ENCODE results near the gene ZNF576.
"Not testable (repeated sequence)": the region's sequence is repeated elsewhere in the genome, so short reads cannot be mapped to it uniquely, and the experiment has no call there.

Gene ZNF576

DNA sequence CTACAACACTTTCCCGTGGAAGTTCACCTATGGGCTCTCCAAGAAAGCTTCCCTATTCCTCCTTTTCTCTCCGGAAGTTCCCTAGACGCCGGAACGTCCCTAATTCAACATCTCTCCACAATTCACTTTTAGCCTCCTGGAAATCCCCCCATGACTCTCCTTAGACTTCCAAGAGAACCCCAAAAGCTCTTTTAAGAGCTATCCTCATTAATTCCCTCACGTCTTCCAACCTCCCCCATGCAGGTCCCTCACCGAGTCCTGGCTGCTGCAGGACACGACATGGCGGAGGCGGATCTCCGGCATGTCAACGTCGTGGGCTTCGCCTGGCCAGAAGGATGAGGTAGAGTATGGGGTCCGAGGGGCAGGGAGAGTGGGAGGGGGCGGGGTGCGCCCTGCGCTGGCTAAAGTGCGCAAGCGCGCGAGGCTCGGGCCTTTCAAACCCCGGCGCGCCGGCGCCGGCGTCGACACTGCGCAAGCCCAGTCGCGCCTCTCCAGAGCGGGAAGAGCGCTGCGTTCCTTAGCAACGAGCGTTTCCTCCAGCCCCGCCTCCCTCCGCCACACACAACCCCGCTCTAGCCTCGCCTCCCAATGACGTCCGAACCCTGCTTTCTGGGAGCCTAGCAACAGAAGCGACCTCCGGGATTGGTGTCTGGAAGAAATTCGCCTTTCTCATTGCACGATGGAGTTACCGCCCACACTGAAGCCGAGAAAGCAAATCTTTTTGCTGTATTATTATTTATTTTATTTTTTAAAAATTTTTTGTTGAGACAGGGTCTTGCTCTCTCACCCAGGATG, 21.0 kb upstream of the ZNF576 start, which contains the start of the genes PINLYP and XRCC1:
TSS of gene PINLYP (plus strand) at position 646 of the 795 bp plus-strand sequence. CDS start 1,391 bp downstream, outside the sequence.
TSS of gene XRCC1 (minus strand) at position 372 of the 795 bp plus-strand sequence. CDS start at position 303, 69 bp downstream.
- peak; percentile 90 to 92 for DNase-seq (ENCODE audit: low read depth in 2 of 2)

DNA sequence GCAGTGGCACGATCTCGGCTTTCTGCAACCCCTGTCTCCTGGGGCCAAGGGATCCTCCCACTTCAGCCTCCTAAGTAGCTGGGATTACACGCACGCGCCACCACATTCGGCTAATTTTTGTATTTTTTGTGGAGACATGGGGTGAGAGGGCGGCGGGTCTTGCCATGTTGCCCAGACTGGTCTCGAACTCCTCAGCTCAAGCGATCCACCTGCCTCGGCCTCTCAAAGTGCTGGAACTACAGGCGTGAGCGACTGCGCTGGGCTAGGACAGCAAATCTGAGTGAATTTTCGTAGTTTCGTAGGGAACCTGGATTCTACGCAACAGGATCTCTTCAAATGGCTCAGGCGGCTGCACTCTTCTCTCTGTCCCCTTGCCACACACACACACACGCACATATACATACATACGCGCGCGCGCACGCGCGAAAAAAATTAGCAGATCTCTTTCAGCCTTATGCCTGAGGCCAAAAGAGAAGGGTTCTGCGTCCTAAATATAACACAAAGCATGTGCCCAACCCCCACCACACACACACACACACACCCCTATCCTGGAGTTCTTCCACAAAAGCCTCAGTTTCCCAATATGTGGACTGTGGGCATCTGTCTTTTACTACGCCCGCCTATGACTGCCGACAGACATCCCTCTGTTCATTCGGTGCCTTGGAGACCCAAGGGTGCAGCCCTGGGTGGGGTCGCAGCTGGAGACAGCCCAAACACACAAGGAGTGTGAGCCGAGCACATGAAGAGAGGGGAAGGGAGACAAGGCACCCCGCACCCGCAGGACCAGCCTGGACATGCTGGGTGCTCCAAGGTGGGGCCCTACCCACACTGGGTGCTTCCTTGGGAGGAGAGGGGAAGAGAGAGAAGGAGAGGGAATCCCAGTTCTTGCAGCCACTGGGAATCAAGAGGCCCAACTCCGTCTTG, 20.2 kb upstream of the ZNF576 start:
- DNase-seq (ENCODE audit: low read depth in 2 of 2): no peak

DNA sequence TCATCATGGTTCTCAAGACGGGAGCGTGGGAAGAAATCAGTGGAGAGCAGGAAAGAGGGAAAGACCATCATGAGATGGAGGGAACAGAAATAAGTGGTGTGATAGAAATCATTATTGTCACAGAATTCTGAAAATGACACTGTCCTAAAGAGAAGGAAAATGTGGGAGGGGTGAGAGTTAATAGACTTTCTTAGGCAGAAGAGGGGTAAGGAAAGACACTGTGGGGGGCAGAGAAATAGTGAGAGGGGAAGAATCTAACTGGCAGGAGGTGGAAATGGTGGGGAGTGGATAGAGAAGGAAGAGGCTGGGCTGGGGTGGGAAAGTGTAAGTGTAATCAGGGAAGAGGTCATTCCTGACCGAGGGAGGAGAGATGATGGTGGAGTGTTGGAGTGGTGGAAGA, 17.6 kb upstream of the ZNF576 start:
- DNase-seq (ENCODE audit: low read depth in 2 of 2): no peak

DNA sequence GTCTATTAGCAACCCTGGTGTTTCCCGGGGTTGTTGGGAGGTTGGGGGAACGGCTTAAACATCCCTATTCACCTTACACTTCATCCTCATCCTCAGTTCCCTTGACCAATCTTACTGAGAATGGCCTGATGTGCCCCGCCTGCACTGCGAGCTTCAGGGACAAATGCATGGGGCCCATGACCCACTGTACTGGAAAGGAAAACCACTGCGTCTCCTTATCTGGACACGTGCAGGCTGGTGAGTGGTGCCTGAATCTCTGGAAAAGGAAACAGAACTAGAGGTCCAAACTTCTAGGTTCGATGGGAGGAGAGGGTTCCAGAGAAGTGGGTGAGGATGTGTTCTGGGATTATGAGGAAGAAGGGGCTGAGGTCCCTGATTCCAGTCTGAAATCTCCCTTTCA, 14.9 kb upstream of the ZNF576 start:
- no peak for DNase-seq (ENCODE audit: low read depth in 2 of 2)

DNA sequence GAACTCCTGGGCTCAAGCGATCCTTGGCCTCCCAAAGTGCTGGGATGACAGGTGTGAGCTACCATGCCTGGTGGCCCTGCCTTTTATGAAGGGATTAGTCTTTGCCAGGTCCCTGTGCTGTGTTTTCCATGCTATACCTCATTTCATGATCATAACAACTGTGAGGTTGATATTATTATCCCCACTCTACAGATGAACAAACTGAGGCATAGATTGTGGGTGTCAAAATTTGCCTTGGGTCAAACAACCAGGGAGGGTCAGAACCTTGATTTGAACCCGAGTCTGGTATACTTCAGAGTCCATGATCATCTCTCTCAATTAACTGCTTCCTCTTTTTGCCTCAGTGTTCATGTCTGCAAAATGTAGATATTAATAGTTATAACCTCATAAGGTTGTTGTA, 13.9 kb upstream of the ZNF576 start:
- DNase-seq (ENCODE audit: low read depth in 2 of 2): no peak

DNA sequence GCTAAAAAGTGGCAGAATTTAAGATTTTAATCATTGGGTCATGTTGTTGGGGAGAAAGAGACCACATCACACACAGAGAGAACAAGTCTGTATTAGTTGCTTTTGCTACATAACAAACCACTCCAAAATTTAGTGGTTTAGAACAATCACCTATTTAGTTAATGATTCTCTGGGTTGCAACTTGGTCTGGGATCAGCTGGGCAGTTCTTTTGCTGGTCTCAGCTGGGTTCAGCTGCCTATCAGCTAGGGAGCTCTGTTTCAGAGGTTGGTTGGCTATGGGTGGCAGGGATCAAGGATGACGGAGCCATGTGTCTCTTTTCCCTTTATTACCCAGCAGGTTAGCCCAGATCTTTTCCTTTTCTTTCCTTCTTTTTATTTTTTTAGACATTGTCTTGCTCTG, 11.9 kb upstream of the ZNF576 start:
- DNase-seq (ENCODE audit: low read depth in 2 of 2): no peak

DNA sequence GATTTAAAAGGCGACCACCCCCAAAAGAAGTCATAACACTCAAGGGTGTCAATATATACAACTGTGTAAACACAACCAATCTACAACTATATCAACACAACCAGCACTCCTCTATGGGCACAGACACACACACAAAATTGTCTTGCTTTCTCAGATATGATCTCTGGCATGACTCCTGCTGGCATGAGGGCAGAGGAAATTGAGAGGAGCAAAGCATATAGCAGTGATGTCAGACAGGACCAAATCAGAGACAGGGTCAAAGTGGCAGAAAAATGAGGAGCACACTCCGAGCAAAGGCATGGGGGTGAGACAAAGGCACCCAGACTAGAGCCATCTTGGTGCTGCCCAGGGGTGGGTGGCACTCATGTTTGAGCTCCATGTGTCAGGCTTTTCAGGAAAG, 10.0 kb upstream of the ZNF576 start:
- DNase-seq (ENCODE audit: low read depth in 2 of 2): no peak

DNA sequence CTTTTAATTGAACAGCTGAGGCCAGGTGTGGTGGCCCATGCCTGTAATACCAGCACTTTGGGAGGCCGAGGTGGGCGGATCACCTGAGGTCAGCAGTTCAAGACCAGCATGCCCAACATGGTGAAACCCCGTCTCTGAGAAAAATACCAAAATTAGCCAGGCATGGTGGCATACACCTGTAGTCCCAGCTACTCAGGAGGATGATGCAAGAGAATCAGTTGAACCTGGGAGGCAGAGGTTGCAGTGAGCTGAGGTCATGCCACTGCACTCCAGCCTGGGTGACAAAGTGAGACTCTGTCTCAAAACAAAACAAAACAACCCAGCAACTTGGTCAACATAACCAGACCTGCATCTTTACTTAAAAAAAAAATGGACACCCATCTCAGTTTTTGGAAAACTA, 9.4 kb upstream of the ZNF576 start:
- not testable (repeated sequence) for DNase-seq (ENCODE audit: low read depth in 2 of 2)

DNA sequence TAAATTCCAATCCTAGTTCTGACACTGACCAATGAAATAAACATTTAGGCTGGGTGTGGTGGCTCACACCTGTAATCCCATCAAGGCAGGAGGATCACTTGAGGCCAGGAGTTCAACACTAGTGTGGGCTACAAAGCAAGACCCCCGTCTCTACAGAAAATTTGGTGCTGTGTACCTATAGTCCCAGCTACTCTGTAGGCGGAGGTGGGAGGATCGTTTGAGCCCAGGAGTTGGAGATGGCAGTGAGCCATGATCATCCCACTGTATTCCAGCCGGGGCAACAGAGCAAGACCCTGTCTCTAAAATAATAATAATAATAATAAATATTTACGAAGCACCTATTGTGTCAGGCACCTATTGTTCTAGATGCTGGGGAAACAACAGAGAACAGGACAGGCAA, 7.1 kb upstream of the ZNF576 start:
- no peak for DNase-seq (ENCODE audit: low read depth in 2 of 2)

DNA sequence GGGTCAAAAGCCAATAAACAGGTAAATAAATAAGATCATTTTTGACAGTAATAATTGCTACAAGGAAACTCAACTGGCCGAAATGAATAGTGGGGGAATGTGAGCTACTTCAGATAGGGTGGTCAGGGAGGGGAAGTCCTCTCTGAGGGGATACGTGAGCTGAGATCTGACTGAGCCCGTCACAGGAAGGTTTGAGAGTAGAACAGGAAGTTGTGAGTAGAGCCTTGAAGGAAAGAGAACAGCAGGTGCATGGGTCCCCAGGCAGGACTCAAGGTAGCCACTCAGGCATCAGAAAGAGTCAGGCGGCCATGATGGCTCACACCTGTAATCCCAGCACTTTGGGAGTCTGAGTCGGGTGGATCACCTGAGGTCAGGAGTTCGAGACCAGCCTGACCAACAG, 6.7 kb upstream of the ZNF576 start:
- no peak for DNase-seq (ENCODE audit: low read depth in 2 of 2)

DNA sequence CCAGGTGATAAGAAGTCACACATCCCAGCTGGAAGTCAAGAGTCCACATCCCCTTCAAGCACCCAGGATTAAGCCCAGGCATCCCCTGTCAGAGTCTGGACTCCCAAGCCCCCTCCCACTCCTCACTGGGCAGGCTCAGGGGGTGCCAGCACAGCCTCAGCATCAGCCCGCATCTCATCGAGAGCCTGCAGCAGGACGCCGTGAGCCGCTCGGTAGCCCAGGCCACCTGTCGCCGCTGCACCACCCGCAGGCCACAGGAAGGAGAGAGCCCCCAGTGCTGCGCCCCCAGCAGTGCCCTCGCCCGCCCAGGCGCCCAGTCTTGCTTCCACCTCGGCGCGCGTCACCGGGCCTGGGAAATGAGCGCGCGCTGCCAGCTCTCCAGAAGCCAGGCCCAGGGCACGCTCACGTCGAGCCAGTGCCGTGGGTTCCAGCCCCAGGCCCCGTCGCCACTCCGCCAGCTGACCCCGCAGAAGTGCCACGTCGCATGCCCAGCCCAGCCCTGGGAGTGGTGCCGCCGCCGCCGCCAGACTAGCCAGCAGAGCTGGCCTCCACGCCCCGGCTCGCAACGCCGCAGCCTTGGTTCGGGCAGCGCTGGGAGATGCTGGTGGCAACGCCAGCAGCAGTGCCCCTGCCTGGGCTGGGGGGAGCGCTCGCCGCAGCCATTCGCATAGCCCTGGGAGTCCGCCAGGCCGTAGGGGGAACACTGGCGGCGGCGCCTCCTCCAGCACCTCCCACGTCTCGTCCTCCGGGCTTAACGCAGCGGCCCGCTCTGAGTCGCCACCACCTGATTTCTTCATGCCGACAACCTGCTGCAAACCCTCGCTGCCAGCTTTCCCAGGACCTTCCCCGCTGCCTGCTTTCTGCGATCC, 4.3 kb upstream of the ZNF576 start:
- no peak for DNase-seq (ENCODE audit: low read depth in 2 of 2)

DNA sequence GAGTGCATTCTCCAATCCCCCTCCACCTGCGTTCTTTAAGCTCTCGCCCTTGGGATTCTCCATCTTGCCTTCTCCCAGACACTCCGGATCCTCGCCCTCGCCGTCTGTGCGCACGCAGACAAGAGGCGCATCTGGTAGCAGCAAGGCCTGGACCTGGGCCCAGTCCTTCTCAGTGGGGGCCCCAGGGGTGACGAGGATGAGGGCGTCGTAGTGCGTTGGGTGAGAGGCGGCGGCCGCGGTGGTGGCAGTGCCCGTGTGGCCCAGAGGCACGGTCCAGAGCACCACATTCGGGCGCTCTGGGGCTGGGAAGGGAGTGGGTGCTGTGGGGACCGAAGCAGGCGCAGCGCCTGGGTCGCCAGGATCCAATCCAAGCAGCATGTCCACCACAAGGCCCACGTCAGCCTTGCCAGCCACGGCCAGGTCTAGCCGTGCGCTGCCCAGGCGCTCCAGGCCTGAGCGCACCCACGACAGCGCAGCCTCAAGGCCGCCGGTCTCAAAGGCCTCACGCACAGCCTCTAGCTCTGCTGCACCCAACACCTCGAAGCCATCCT, 3.5 kb upstream of the ZNF576 start:
- DNase-seq (ENCODE audit: low read depth in 2 of 2): no peak

DNA sequence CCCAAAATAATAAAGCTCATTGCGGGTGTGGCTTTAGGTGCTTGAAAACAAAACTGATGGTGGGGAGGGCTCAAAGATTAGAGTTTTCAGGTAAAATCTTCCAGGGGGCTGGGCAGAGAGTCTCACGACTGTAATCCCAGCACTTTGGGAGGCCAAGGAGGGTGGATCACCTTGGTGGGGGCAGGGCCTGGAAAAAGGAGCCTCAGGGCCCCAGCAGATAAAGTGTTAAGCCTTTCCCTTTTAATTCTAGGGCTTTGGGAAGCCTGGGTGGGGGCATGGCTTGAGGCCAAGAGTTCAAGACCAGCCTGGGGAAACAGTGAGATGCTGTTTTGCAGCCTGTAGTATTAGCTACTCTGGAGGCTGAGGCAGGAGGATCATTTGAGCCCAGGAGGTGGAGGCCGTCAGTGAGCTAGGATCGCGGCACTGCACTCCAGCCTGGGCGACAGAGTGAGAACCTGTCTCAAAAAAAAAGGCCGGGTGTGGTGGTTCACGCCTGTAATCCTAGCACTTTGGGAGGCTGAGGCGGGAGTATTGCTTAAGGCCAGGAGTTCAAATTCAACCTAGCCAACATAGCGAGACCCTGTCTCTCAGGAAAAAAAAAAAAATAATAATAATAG, 2.2 kb upstream of the ZNF576 start:
- no peak for DNase-seq (ENCODE audit: low read depth in 2 of 2)

DNA sequence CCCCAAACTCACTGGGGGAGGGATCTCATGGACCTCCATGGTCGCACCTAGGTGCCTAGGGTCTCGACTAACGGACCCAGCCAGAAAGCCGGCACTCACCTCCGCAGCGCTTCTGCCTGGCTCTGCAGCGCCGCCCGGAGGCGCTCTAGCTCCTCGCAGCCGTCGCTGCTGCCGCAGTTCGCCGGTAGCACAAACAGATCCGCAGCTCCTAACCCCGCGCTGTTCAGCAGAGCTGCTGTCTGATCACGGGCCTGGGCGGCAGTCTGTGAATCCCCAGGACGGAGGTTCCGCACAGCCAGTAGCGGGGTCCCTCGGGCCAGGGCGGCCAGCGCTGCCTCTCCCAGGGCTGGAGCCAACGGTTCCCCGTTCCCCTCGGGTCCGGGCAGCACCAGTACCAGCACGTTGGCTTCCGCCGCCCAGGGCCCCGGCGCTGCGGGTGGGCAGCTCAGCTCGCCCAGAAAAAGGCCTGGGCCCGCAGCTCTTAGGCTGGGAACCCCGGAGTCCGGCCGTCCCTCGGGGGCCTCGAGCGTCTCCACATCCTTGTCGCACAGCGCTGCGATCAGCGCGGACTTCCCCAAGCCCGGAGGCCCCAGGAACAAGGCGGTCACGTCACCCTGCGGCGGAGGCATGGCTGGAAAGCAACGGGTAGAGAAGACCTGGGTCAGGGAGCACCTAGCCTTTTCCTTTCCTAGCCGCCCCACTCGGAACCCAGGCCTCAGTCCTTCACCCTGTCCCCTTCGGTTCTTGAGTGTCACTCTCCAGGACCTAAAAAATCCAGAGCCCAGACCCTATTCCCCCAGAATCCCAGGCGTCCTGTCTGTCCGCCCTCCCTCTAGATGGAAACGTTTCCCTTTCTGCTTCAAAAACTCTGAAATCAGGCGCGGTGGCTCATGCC, 1.4 kb upstream of the ZNF576 start:
- peak in 1 of 2 donors; percentile 38 for DNase-seq (ENCODE audit: low read depth in 2 of 2)

DNA sequence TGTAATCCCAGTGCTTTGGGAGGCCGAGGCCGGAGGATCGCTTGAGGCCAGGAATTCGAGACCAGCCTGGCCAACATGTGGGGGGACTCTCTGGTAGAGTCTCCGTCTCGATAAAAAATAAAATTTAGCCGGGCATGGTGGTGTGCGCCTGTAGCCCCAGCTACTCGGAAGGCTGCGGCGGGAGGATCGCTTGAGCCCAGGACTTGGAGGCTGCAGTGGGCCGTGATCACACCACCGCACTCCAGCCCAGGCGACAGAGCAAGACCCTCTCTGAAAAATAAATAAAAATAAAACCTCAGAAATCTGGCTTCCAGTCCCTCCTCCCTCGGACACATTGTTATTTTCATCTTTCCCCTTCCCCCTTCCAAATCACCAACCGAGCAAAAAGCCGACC, 793 bp upstream of the ZNF576 start:
- DNase-seq (ENCODE audit: low read depth in 2 of 2): no peak

DNA sequence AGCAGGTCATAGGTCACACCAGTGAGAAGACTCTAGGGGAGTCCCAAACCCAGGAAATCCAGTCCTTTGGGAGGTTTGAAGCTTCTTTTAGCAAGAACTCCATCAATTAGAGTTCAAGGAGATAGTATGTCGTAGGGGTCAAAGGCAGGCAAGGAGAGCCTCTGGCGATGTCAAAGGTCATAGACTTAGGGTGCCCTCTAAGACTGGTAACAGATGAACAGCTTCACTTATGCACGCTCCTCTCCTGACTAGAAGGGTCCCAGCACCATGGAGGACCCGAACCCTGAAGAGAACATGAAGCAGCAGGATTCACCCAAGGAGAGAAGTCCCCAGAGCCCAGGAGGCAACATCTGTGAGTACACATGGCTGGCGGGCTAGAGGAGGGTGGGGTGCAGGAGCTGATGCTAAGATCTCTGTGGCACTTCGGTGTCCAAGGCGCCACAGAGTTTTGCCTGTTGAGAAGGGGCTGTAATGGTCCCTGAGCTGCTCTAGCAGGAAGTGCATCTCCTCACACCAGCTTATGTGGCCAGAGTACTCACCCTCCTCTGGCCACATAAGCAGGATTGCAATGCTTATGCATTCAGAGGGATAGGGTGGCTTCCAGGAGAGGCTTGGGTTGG, 557 bp downstream of the ZNF576 start:
- DNase-seq (ENCODE audit: low read depth in 2 of 2): no peak

DNA sequence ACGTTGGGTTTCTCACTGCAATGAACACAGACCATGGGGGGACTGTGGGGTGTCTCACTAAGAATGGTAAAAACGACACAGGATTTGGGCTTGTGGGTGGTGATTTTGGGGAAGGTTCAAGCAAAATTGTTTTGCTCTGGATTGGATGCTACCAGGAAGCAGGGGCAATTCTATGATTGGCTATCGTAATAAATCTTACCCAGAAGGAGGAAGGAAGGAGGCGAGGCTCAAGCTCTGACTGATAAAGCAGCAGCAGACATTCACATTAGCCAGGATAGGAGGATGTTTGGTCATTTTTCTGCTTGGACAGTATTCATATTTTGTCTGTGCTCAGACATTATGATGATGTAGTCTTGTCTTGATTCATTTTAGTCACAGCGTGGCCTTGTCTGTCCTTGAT, 1.5 kb downstream of the ZNF576 start:
- DNase-seq (ENCODE audit: low read depth in 2 of 2): no peak

DNA sequence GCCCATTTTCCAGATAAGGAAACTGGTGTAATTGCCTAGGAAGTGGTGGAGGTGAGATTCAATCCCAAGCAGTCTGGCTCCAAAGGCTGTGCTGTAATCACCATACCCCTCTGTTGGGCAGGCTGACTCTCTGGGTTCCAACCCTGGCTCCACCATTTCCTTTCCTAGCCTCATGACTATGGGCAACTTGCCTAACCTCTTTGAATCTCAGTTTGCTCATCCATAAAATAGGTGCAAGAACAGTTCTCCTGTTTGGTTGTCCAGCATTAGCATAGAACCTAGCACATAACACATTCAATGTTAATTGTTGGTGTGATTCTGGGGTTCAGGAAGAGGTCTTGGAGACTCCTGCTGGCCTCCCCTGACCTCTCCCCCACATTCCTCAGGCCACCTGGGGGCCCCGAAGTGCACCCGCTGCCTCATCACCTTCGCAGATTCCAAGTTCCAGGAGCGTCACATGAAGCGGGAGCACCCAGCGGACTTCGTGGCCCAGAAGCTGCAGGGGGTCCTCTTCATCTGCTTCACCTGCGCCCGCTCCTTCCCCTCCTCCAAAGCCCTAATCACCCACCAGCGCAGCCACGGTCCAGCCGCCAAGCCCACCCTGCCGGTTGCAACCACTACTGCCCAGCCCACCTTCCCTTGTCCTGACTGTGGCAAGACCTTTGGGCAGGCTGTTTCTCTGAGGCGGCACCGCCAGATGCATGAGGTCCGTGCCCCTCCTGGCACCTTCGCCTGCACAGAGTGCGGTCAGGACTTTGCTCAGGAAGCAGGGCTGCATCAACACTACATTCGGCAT, 2.2 kb downstream of the ZNF576 start:
- DNase-seq (ENCODE audit: low read depth in 2 of 2): no peak
